ENCODE data around the gene CNTNAP2. TPM values are rescaled to one million over a fixed set of nuclear protein-coding genes. Genes with fewer than 3 reads are reported as not detected.

Gene CNTNAP2
- total and polyA plus RNA-seq, 2 of the 8 experiments (the other 6 are each of a cell fraction or from before 2014, with no cell fraction given), result 27.9 to 71.0 TPM

GRCh38 chr7:147510201-147510542 lies 1393.6 kb downstream of the CNTNAP2 start:
- no peak overlapping the region for H2BK120ac ChIP-seq (replicated peaks; ENCODE audit: low read depth, low read length)
- no peaks in the 10 kb centered on the region for H3K4me1 ChIP-seq (replicated peaks in 1 of 4; ENCODE audit: control insufficient read depth in 3 of 4, insufficient read depth in 4 of 4, low read length in 3 of 4)
- CTCF ChIA-PET (ENCODE audit: partially characterized antibody), result no interaction called here
- H3K18ac ChIP-seq (ENCODE audit: extremely low read depth, low read length), result no peak overlapping the region
- no peak overlapping the region for H4K5ac ChIP-seq (ENCODE audit: insufficient read length, low read depth, low read length)
- TF ChIP-seq SP4 (IDR thresholded peaks at IDR 0.05; ENCODE audit: low read length) (no peak), FOSL1 (IDR thresholded peaks at IDR 0.05; ENCODE audit: insufficient read depth, low read depth, low read length) (no peak)
- no peak overlapping the region for H2AFZ ChIP-seq (ENCODE audit: low read length)
- no peaks in the 10 kb centered on the region for H3K9me3 ChIP-seq (ENCODE audit: insufficient read depth in 2 of 2, low read depth in 1 of 2, low read length in 1 of 2)
- H3K23me2 ChIP-seq (ENCODE audit: low read depth, low read length), result no peaks in the 10 kb centered on the region
- H3K27ac ChIP-seq (ENCODE audit: low read depth, low read length), result no peak overlapping the region
- H3K36me3 ChIP-seq (ENCODE audit: control insufficient read depth in 2 of 4, insufficient read depth in 4 of 4, low read length in 3 of 4), result no peaks in the 10 kb centered on the region
- no peak for DNase-seq (ENCODE audit: low read depth in 1 of 2, low spot score in 2 of 2)
- no peaks in the 10 kb centered on the region for H3K27me3 ChIP-seq (replicated peaks in 1 of 4; ENCODE audit: control insufficient read depth in 3 of 4, extremely low read depth in 1 of 4, insufficient read depth in 3 of 4, low read length in 3 of 4)
- no peak overlapping the region for H3K14ac ChIP-seq (ENCODE audit: insufficient read length)
- no peak overlapping the region for H2AK5ac ChIP-seq (ENCODE audit: low read depth, low read length)
- POLR2A ChIA-PET (ENCODE audit: partially characterized antibody), result no interaction called here
- H3K79me2 ChIP-seq (ENCODE audit: control insufficient read depth in 1 of 2, insufficient read depth in 2 of 2, low read length in 2 of 2), result no peaks in the 10 kb centered on the region
- no peak overlapping the region for H2BK20ac ChIP-seq (ENCODE audit: low read length)
- H2BK15ac ChIP-seq (ENCODE audit: low read length), result no peak overlapping the region
- H2BK12ac ChIP-seq (ENCODE audit: low read depth, low read length), result no peak overlapping the region
- no peak overlapping the region for H3K9ac ChIP-seq (replicated peaks in 1 of 4; ENCODE audit: extremely low read depth in 1 of 4, low read depth in 3 of 4, low read length in 3 of 4)
- no peaks in the 10 kb centered on the region for H3K79me1 ChIP-seq (ENCODE audit: low read depth, low read length)
- H3K23ac ChIP-seq (ENCODE audit: insufficient read length), result no peak overlapping the region
- FAIRE-seq, result no peak
- no peak overlapping the region for H3K4me2 ChIP-seq (ENCODE audit: insufficient read depth in 1 of 2, low read depth in 2 of 2, low read length in 2 of 2)
- no peak overlapping the region for H3K4me3 ChIP-seq (ENCODE audit: extremely low read depth in 1 of 4, insufficient read depth in 2 of 4, low read depth in 3 of 4, low read length in 4 of 4)
- no peak overlapping the region for H4K8ac ChIP-seq (ENCODE audit: extremely low read depth, insufficient read depth, low read length)
- no peak overlapping the region for H3K4ac ChIP-seq (replicated peaks; ENCODE audit: insufficient read length, low read depth, low read length)
- H4K20me1 ChIP-seq (replicated peaks in 1 of 2; ENCODE audit: control insufficient read depth in 1 of 2, insufficient read depth in 2 of 2, low read length in 2 of 2), result no peaks in the 10 kb centered on the region
- no peak overlapping the region for H2BK5ac ChIP-seq (ENCODE audit: low read depth, low read length)
- H3K56ac ChIP-seq (replicated peaks; ENCODE audit: insufficient read length, low read depth, low read length), result no peak overlapping the region
- H4K91ac ChIP-seq (replicated peaks; ENCODE audit: insufficient read length, low read length), result no peak overlapping the region
